Liver (tissue), 9 donors: Measurements from ENCODE around the gene XKR7. TPM values are rescaled to one million over a fixed set of nuclear protein-coding genes. Genes with fewer than 3 reads are reported as not detected.

Experiments
- DNase-seq: peaks from one replicate; pipeline ENCODE4 v3.0.0-alpha.2; 2017; ENCODE audit warnings: low spot score
- H3K27ac ChIP-seq, 2 donors: one replicate each; pipeline ENCODE4 v1.7.0; 2013; ENCODE audit warnings: inconsistent platforms in 2 of 2, low read length in 2 of 2, control low read depth in 1 of 2, low read depth in 1 of 2, mild to moderate bottlenecking in 1 of 2
- H3K27me3 ChIP-seq, 4 donors: one replicate each; pipeline versions ENCODE4 v1.6.1 to v1.7.0; 2013; ENCODE audit warnings: low read length in 3 of 4, inconsistent platforms in 1 of 4, mild to moderate bottlenecking in 1 of 4, moderate library complexity in 1 of 4; ENCODE audit not compliant: control insufficient read depth in 4 of 4, insufficient read depth in 4 of 4
- H3K36me3 ChIP-seq, 4 donors: one replicate each; pipeline versions ENCODE4 v1.6.1 to v1.7.0; 2013; ENCODE audit warnings: low read length in 3 of 4, mild to moderate bottlenecking in 3 of 4, low read depth in 1 of 4, moderate library complexity in 1 of 4; ENCODE audit not compliant: control insufficient read depth in 4 of 4, insufficient read depth in 3 of 4
- H3K4me1 ChIP-seq, 4 donors: one replicate each; pipeline versions ENCODE4 v1.6.1 to v1.7.0; 2013; ENCODE audit warnings: low read length in 3 of 4, mild to moderate bottlenecking in 3 of 4, moderate library complexity in 1 of 4; ENCODE audit not compliant: control insufficient read depth in 4 of 4, insufficient read depth in 4 of 4
- H3K4me3 ChIP-seq, 3 donors: one replicate each; pipeline versions ENCODE4 v1.6.1 to v1.7.0; 2013; ENCODE audit warnings: low read length in 3 of 3, control low read depth in 1 of 3, low read depth in 1 of 3, mild to moderate bottlenecking in 1 of 3
- H3K9ac ChIP-seq, 2 donors: one replicate each; pipeline ENCODE4 v1.7.0; 2013; ENCODE audit warnings: low read length in 2 of 2, mild to moderate bottlenecking in 2 of 2, moderate library complexity in 2 of 2, control low read depth in 1 of 2, low read depth in 1 of 2
- H3K9me3 ChIP-seq, 4 donors: one replicate each; pipeline versions ENCODE4 v1.6.1 to v1.7.0; 2013; ENCODE audit warnings: low read length in 3 of 4; ENCODE audit not compliant: control insufficient read depth in 4 of 4
- CTCF ChIP-seq: fragments of 150-350 bp; IDR thresholded peaks from 2 replicates; pipeline ENCODE4 v1.5.1; 2017; ENCODE audit warnings: improper control_type of control experiment, low read depth, low read length; ENCODE audit not compliant: missing input control
- EGR1 ChIP-seq, 2 donors: IDR thresholded peaks; 2 replicates each; pipeline ENCODE4 v1.6.1; 2016 to 2018; ENCODE audit warnings: antibody characterized with exemption in 2 of 2, low read depth in 2 of 2
- FOXA1 ChIP-seq: IDR thresholded peaks from 2 replicates; pipeline ENCODE4 v1.6.1; 2016; ENCODE audit warnings: antibody characterized with exemption
- FOXA2 ChIP-seq: IDR thresholded peaks from 2 replicates; pipeline ENCODE4 v1.6.1; 2016; ENCODE audit warnings: antibody characterized with exemption
- GABPA ChIP-seq, 2 donors: IDR thresholded peaks in 1 of 2; conservative IDR thresholded peaks in 1 of 2; 2 replicates each; pipeline ENCODE4 v1.6.1; 2016; ENCODE audit warnings: antibody characterized with exemption in 2 of 2, mild to moderate bottlenecking in 1 of 2, moderate library complexity in 1 of 2
- JUND ChIP-seq, 2 donors: IDR thresholded peaks; 2 replicates each; pipeline ENCODE4 v1.6.1; 2016; ENCODE audit warnings: antibody characterized with exemption in 2 of 2
- RAD21 ChIP-seq, 2 donors: IDR thresholded peaks; 2 replicates each; pipeline ENCODE4 v1.6.1; 2016; ENCODE audit warnings: antibody characterized with exemption in 2 of 2, mild to moderate bottlenecking in 2 of 2
- SP1 ChIP-seq: IDR thresholded peaks from 2 replicates; pipeline ENCODE4 v1.6.1; 2018; ENCODE audit warnings: antibody characterized with exemption, mild to moderate bottlenecking
- TAF1 ChIP-seq: conservative IDR thresholded peaks from 2 replicates; pipeline ENCODE4 v1.6.1; 2016; ENCODE audit warnings: antibody characterized with exemption, mild to moderate bottlenecking
- YY1 ChIP-seq: IDR thresholded peaks from 2 replicates; pipeline ENCODE4 v1.6.1; 2016; ENCODE audit warnings: antibody characterized with exemption, mild to moderate bottlenecking
- whole genome bisulfite sequencing: extraction: QIAGEN DNeasy Blood & Tissue Kit; methylation state at CpG from one replicate; pipeline ENCODE4 v1.1.7; 2013; 5-methylcytosine and 5-hydroxymethylcytosine counted together
- polyA plus RNA-seq, 2 donors: library from polyadenylated mRNA; stranded (reverse) in 1 of 2; unstranded in 1 of 2; fragments of 200-250 nt in 1 of 2; fragments of >200 nt in 1 of 2; fragmentation: Nextera tagmentation in 1 of 2; extraction: Ambion mirVana in 1 of 2; gene quantifications; one replicate each; pipeline versions ENCODE4 v1.2.1 to v1.2.3, GENCODE V29; 2013 to 2015
- total RNA-seq, 2 donors: library from RNA; depleted of rRNA; stranded (reverse); fragments of >200 nt; gene quantifications; one replicate each; pipeline ENCODE4 v1.2.3, GENCODE V29; 2014
- TF ChIP-seq, protein P1 (sequence below): IDR thresholded peaks from 2 replicates; pipeline ENCODE4 v1.6.1; 2016; ENCODE audit warnings: antibody characterized with exemption
- TF ChIP-seq, protein P2 (sequence below): IDR thresholded peaks from 2 replicates; pipeline ENCODE4 v1.6.1; 2016; ENCODE audit warnings: antibody characterized with exemption
- donor health status: healthy.
- donor health status: healthy.
- donor health status: healthy.
- donor health status: healthy.
- donor health status: healthy.

Gene XKR7
- total and polyA plus RNA-seq, 4 donors: under 0.01 to 0.05 TPM; not detected in 2

DNA sequence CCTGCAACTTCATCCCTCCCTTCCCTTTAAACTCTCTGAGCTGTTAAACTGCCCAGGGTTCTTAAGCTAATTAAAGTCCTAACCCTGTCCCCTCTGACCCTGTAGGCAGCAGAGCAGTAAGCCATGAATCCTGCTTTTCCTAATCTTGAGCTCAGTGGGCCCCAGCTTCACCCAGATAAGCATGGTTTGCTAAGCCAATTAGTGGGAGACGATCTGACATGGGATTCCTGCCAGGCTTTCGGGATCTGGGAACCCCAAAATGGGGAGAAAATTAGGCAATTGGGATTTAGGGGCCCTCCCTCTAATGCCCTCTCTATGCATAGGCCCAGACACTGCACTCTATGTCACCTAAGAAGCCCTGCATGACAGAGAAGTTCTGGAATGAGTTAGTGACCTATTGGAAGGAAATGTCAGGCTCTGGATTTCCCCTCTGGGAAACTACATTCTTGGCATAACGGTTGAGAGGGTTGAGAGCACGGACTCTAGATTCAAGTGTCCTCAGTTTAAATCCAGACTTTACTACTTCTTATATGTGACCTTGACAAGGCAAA is 4.6 kb downstream of the XKR7 start:
- no peak overlapping the region for H3K9ac ChIP-seq
- H3K9me3 ChIP-seq: peaks cover 0 to 2% (median 0%) of the 10 kb centered on the region in 4 donors
- no peak overlapping the region for H3K27ac ChIP-seq
- 43% methylated on average over 4 of the region's 4 CpGs for WGBS
- peaks cover 0 to 4% (median 0%) of the 10 kb centered on the region in 4 donors for H3K4me1 ChIP-seq
- no peak for TF ChIP-seq YY1
- no peak for TF ChIP-seq GABPA (IDR thresholded peaks at IDR 0.05 in 1 of 2, conservative IDR thresholded peaks at IDR 0.05 in 1 of 2)
- TF ChIP-seq FOXA1: no peak
- TF ChIP-seq, protein P1, sequence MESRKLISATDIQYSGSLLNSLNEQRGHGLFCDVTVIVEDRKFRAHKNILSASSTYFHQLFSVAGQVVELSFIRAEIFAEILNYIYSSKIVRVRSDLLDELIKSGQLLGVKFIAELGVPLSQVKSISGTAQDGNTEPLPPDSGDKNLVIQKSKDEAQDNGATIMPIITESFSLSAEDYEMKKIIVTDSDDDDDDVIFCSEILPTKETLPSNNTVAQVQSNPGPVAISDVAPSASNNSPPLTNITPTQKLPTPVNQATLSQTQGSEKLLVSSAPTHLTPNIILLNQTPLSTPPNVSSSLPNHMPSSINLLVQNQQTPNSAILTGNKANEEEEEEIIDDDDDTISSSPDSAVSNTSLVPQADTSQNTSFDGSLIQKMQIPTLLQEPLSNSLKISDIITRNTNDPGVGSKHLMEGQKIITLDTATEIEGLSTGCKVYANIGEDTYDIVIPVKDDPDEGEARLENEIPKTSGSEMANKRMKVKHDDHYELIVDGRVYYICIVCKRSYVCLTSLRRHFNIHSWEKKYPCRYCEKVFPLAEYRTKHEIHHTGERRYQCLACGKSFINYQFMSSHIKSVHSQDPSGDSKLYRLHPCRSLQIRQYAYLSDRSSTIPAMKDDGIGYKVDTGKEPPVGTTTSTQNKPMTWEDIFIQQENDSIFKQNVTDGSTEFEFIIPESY: no peak
- TF ChIP-seq CTCF: no peak
- TF ChIP-seq RAD21 (IDR thresholded peaks at IDR 0.05): no peak
- H3K4me3 ChIP-seq: no peak overlapping the region
- no peaks in the 10 kb centered on the region for H3K36me3 ChIP-seq
- H3K27me3 ChIP-seq: peaks cover 0 to 7% (median 3%) of the 10 kb centered on the region in 4 donors
- DNase-seq: no peak

GRCh38 chr20:31974296-31974695 is 6.3 kb downstream of the XKR7 start:
- Histone ChIP-seq H3K36me3 (no peaks in the 10 kb centered on the region), H3K27me3 (peaks cover 0 to 4% (median 0%) of the 10 kb centered on the region in 4 donors), H3K9me3 (peaks cover 0 to 2% (median 0%) of the 10 kb centered on the region in 4 donors), H3K27ac (no peak overlapping the region), H3K9ac (no peak overlapping the region), H3K4me3 (no peak overlapping the region), H3K4me1 (no peaks in the 10 kb centered on the region)
- no peak for DNase-seq
- 84% methylated on average over 2 of the region's 2 CpGs for WGBS
- TF ChIP-seq EGR1 (IDR thresholded peaks at IDR 0.05; ENCODE audit: low read depth in 2 of 2): no peak
- TF ChIP-seq, protein P1: no peak
- TF ChIP-seq JUND (IDR thresholded peaks at IDR 0.05): no peak
- no peak for TF ChIP-seq RAD21 (IDR thresholded peaks at IDR 0.05)
- TF ChIP-seq, protein P2, sequence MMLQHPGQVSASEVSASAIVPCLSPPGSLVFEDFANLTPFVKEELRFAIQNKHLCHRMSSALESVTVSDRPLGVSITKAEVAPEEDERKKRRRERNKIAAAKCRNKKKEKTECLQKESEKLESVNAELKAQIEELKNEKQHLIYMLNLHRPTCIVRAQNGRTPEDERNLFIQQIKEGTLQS: no peak
- no peak for TF ChIP-seq SP1
- TF ChIP-seq FOXA2: no peak
- no peak for TF ChIP-seq TAF1
